Vagina (tissue), 2 donors: Measurements from ENCODE around the gene CRYBA1.

Experiments used
- POLR2AphosphoS5 ChIP-seq, 2 donors: sonication (generic); formaldehyde crosslinking; IDR thresholded peaks; one replicate each; pipeline ENCODE4 v1.9.0; 2017; ENCODE audit warnings: antibody characterized with exemption in 2 of 2, mild to moderate bottlenecking in 2 of 2, low read depth in 1 of 2; ENCODE audit not compliant: insufficient read depth in 1 of 2
- TF ChIP-seq, protein P1 (sequence below), 3 experiments: fragments of 450-650 bp in 2 of 3; fragments of 200-600 bp in 1 of 3; sonication (generic) in 1 of 3; IDR thresholded peaks; one replicate each; pipeline ENCODE4 v1.5.1; 2017 to 2019; ENCODE audit warnings: antibody characterized with exemption in 3 of 3, mild to moderate bottlenecking in 2 of 3, moderate library complexity in 2 of 3

DNA sequence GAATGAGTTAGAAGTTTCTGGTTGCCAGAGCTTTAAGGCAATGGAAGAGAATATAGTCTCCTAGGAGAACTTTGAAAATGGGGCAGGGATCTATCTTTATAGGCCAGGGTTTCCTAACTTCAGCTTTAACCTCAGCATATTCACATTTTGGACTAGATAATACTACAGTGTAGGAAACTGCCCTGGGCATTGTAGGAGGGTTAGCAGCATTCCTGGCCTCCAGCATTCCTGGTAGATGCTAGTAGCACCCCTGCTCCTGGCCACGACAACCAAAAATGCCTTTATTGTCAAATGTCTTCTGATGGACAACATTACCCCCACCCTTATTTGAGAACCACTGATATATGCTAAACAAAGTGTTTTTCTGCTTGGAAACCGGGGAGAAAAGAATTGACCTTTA is 38.7 kb upstream of the CRYBA1 start:
- no peak for TF ChIP-seq POLR2AphosphoS5 (IDR thresholded peaks at IDR 0.05; ENCODE audit: insufficient read depth in 1 of 2, low read depth in 1 of 2)
- TF ChIP-seq, protein P1, sequence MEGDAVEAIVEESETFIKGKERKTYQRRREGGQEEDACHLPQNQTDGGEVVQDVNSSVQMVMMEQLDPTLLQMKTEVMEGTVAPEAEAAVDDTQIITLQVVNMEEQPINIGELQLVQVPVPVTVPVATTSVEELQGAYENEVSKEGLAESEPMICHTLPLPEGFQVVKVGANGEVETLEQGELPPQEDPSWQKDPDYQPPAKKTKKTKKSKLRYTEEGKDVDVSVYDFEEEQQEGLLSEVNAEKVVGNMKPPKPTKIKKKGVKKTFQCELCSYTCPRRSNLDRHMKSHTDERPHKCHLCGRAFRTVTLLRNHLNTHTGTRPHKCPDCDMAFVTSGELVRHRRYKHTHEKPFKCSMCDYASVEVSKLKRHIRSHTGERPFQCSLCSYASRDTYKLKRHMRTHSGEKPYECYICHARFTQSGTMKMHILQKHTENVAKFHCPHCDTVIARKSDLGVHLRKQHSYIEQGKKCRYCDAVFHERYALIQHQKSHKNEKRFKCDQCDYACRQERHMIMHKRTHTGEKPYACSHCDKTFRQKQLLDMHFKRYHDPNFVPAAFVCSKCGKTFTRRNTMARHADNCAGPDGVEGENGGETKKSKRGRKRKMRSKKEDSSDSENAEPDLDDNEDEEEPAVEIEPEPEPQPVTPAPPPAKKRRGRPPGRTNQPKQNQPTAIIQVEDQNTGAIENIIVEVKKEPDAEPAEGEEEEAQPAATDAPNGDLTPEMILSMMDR (IDR thresholded peaks at IDR 0.05) = no peak
